ENCODE data around the gene SFXN1. TPM values are rescaled to one million over a fixed set of nuclear protein-coding genes. Genes with fewer than 3 reads are reported as not detected.

The SFXN1 gene
- total RNA-seq, 1 experiment from 2014 or later: 61.4 TPM

DNA sequence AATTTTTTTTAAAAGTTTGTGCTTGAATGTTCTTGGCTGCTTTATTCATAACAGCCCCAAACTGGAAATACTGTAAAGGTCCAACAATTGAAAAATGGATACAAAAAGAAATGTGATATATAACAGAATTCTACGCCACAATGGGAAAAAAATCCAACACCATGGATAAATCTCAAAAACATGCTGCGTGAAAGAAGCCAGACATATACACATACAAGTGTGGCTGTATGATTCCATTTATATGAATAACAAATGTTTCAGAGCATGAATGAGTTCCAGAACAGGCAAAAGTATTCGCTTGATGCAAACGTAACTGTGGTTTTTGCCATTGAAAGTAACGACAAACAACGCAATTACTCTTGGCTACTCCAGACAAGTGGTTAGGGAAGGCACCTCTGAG lies 7.2 kb upstream of the SFXN1 start:
- peaks cover 94% of the 10 kb centered on the region for H3K27me3 ChIP-seq (ENCODE audit: insufficient read depth, low read depth)
- ChIA-PET POLR2A (ENCODE audit: unreplicated experiment) (no interaction called here), CTCF (no interaction called here)
- H3K4me3 ChIP-seq: no peak overlapping the region
- BruUV-seq (replicated peaks): no TSS peak
- no peak overlapping the region for H3K4me2 ChIP-seq
- H4K20me1 ChIP-seq (ENCODE audit: insufficient read depth): no peaks in the 10 kb centered on the region
- no peak overlapping the region for H3K27ac ChIP-seq
- DNase-seq: no peak
- H3K9me3 ChIP-seq (ENCODE audit: insufficient read depth, low read depth): no peaks in the 10 kb centered on the region
- H3K79me2 ChIP-seq (ENCODE audit: low read depth): no peaks in the 10 kb centered on the region
- H3K4me1 ChIP-seq (replicated peaks; ENCODE audit: insufficient read depth): no peaks in the 10 kb centered on the region
- intact Hi-C loops (cut with micrococcal nuclease; ENCODE audit: unreplicated experiment): no loop called here
- no peaks in the 10 kb centered on the region for H3K36me3 ChIP-seq (ENCODE audit: low read depth)
- H2AFZ ChIP-seq: no peak overlapping the region
- H3K9me2 ChIP-seq (ENCODE audit: insufficient read depth): no peaks in the 10 kb centered on the region
- H3F3A ChIP-seq (ENCODE audit: insufficient read depth, low read depth): no peaks in the 10 kb centered on the region
- TF ChIP-seq, protein P1, sequence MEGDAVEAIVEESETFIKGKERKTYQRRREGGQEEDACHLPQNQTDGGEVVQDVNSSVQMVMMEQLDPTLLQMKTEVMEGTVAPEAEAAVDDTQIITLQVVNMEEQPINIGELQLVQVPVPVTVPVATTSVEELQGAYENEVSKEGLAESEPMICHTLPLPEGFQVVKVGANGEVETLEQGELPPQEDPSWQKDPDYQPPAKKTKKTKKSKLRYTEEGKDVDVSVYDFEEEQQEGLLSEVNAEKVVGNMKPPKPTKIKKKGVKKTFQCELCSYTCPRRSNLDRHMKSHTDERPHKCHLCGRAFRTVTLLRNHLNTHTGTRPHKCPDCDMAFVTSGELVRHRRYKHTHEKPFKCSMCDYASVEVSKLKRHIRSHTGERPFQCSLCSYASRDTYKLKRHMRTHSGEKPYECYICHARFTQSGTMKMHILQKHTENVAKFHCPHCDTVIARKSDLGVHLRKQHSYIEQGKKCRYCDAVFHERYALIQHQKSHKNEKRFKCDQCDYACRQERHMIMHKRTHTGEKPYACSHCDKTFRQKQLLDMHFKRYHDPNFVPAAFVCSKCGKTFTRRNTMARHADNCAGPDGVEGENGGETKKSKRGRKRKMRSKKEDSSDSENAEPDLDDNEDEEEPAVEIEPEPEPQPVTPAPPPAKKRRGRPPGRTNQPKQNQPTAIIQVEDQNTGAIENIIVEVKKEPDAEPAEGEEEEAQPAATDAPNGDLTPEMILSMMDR (conservative IDR thresholded peaks at IDR 0.05): no peak
- TF ChIP-seq EZH2 (IDR thresholded peaks at IDR 0.05; ENCODE audit: low read depth): no peak

DNA sequence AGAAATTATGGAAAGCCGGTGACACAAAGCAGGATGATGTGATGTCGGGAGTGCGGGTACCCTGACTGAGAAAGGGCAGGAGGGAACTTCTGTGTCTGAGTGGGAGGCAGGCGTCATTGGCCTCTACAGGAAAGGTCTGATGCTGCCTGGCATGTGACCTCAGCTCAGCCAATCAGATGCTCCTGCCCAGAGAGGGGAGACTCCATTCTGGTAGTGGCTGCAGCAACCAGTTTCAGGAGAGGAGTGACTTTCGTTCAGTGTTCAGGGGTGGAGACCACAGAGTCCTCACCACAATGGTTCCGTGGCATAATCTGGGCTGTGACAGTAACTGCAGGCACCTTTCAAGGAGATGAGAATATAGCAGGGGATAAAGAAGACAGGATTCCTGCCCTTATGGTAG lies 6.7 kb upstream of the SFXN1 start:
- no peak for DNase-seq
- H3K9me3 ChIP-seq (ENCODE audit: insufficient read depth, low read depth): no peaks in the 10 kb centered on the region
- H3K36me3 ChIP-seq (ENCODE audit: low read depth): no peaks in the 10 kb centered on the region
- CTCF ChIA-PET: no interaction called here
- POLR2A ChIA-PET (ENCODE audit: unreplicated experiment): no interaction called here
- H3K4me1 ChIP-seq (replicated peaks; ENCODE audit: insufficient read depth): no peaks in the 10 kb centered on the region
- no peak overlapping the region for H3K27ac ChIP-seq
- H3K9me2 ChIP-seq (ENCODE audit: insufficient read depth): no peaks in the 10 kb centered on the region
- H3K4me2 ChIP-seq: no peak overlapping the region
- no TSS peak for BruUV-seq (replicated peaks)
- H3K79me2 ChIP-seq (ENCODE audit: low read depth): no peaks in the 10 kb centered on the region
- TF ChIP-seq, protein P1 (conservative IDR thresholded peaks at IDR 0.05): no peak
- no peak for TF ChIP-seq EZH2 (IDR thresholded peaks at IDR 0.05; ENCODE audit: low read depth)
- intact Hi-C loops (cut with micrococcal nuclease; ENCODE audit: unreplicated experiment): no loop called here
- no peak overlapping the region for H3K4me3 ChIP-seq
- H4K20me1 ChIP-seq (ENCODE audit: insufficient read depth): no peaks in the 10 kb centered on the region
- H3K27me3 ChIP-seq (ENCODE audit: insufficient read depth, low read depth): peaks cover 94% of the 10 kb centered on the region
- no peaks in the 10 kb centered on the region for H3F3A ChIP-seq (ENCODE audit: insufficient read depth, low read depth)
- H2AFZ ChIP-seq: no peak overlapping the region

DNA sequence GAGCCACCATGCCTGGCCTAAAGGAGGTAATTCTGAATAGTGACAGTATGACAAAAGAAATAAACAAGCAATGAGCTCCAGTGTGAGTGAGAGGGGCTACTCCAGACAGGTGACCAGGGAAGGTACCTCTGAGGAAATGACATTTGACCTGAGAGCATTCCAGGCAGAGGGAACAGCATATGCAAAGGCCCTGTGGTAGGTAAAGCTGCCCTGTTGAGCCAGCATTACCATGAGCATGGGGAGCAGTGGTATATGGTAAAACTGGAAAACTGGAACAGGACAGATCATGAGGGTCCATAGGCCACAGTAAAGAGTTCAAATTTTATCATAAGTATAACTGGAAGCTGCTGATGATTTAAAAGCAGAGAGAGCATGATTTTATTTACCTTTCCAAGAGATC lies 6.0 kb upstream of the SFXN1 start:
- Histone ChIP-seq H3K27me3 (ENCODE audit: insufficient read depth, low read depth) (peaks cover 87% of the 10 kb centered on the region), H3K9me3 (ENCODE audit: insufficient read depth, low read depth) (no peaks in the 10 kb centered on the region), H2AFZ (no peak overlapping the region), H3K9me2 (ENCODE audit: insufficient read depth) (no peaks in the 10 kb centered on the region), H3K4me3 (no peak overlapping the region), H3K36me3 (ENCODE audit: low read depth) (no peaks in the 10 kb centered on the region), H3K27ac (no peak overlapping the region), H3K4me2 (no peak overlapping the region), H3K4me1 (replicated peaks; ENCODE audit: insufficient read depth) (no peaks in the 10 kb centered on the region), H4K20me1 (ENCODE audit: insufficient read depth) (no peaks in the 10 kb centered on the region), H3F3A (ENCODE audit: insufficient read depth, low read depth) (no peaks in the 10 kb centered on the region), H3K79me2 (ENCODE audit: low read depth) (no peaks in the 10 kb centered on the region)
- no peak for DNase-seq
- BruUV-seq (replicated peaks): no TSS peak
- POLR2A ChIA-PET (ENCODE audit: unreplicated experiment): no interaction called here
- no peak for TF ChIP-seq EZH2 (IDR thresholded peaks at IDR 0.05; ENCODE audit: low read depth)
- TF ChIP-seq, protein P1 (conservative IDR thresholded peaks at IDR 0.05): no peak
- CTCF ChIA-PET: no interaction called here
- intact Hi-C loops (cut with micrococcal nuclease; ENCODE audit: unreplicated experiment): no loop called here
